ENCODE data around the gene PLA2R1. TPM values are rescaled to one million over a fixed set of nuclear protein-coding genes. Genes with fewer than 3 reads are reported as not detected.

PLA2R1 gene
- total RNA-seq, 1 experiment from 2014 or later: 0.39 TPM

- no TSS peak for BruUV-seq (replicated peaks)
- intact Hi-C loops (cut with micrococcal nuclease; ENCODE audit: unreplicated experiment): no loop called here
Measured at GRCh38 chr2:159898441-159898840, 164.0 kb downstream of the PLA2R1 start.

GRCh38 chr2:159897720-159898119 is 164.7 kb downstream of the PLA2R1 start:
- Mint-ChIP-seq H3K27me3 (ENCODE audit: insufficient read depth, unreplicated experiment) (no peaks in the 10 kb centered on the region), H3K9me3 (ENCODE audit: unreplicated experiment) (no peaks in the 10 kb centered on the region), H3K4me3 (ENCODE audit: unreplicated experiment) (no peak overlapping the region), H3K27ac (ENCODE audit: unreplicated experiment) (no peak overlapping the region), H3K36me3 (ENCODE audit: insufficient read depth, unreplicated experiment) (no peaks in the 10 kb centered on the region), H3K4me1 (ENCODE audit: low read depth, unreplicated experiment) (peaks cover 17% of the 10 kb centered on the region)
- DNase-seq: no peak
- intact Hi-C loops (cut with micrococcal nuclease; ENCODE audit: unreplicated experiment): no loop called here
- peaks cover 36% of the 10 kb centered on the region for H3K4me1 ChIP-seq
- H3K9me3 ChIP-seq: no peaks in the 10 kb centered on the region
- peaks cover 3% of the 10 kb centered on the region; the same call in 1 of the 2 replicates for H3K36me3 ChIP-seq (ENCODE audit: control insufficient read depth, insufficient read depth, low read length)
- CTCF ChIA-PET: no interaction called here
- TF ChIP-seq CTCF (IDR thresholded peaks at IDR 0.05; ENCODE audit: insufficient read depth in 1 of 2, low read depth in 1 of 2, low read length in 1 of 2, severe bottlenecking in 1 of 2, unreplicated experiment in 1 of 2): no peak
- POLR2A ChIA-PET: interaction anchor here (0.6 kb wide), 1 partner anchor 13 kb away, joined by 3 read pairs; no protein-coding TSS in a partner anchor
- no peaks in the 10 kb centered on the region for H3K27me3 ChIP-seq (replicated peaks; ENCODE audit: control insufficient read depth, insufficient read depth, low read length)
- BruUV-seq (replicated peaks): no TSS peak
- no peak overlapping the region for H3K4me3 ChIP-seq (ENCODE audit: low read depth, low read length)

More at GRCh38 chr2:159898441-159898840, 164.0 kb downstream of the PLA2R1 start:
- Mint-ChIP-seq H3K27ac (ENCODE audit: unreplicated experiment) (no peak overlapping the region), H3K4me3 (ENCODE audit: unreplicated experiment) (no peak overlapping the region), H3K36me3 (ENCODE audit: insufficient read depth, unreplicated experiment) (no peaks in the 10 kb centered on the region), H3K4me1 (ENCODE audit: low read depth, unreplicated experiment) (peaks cover 12% of the 10 kb centered on the region), H3K9me3 (ENCODE audit: unreplicated experiment) (no peaks in the 10 kb centered on the region), H3K27me3 (ENCODE audit: insufficient read depth, unreplicated experiment) (no peaks in the 10 kb centered on the region)
- no peak for DNase-seq
- no peaks in the 10 kb centered on the region for H3K27me3 ChIP-seq (replicated peaks; ENCODE audit: control insufficient read depth, insufficient read depth, low read length)
- POLR2A ChIA-PET: no interaction called here
- H3K4me3 ChIP-seq (ENCODE audit: low read depth, low read length): no peak overlapping the region
- no peak for TF ChIP-seq CTCF (IDR thresholded peaks at IDR 0.05; ENCODE audit: insufficient read depth in 1 of 2, low read depth in 1 of 2, low read length in 1 of 2, severe bottlenecking in 1 of 2, unreplicated experiment in 1 of 2)
- H3K4me1 ChIP-seq: peaks cover 33% of the 10 kb centered on the region
- peaks cover 3% of the 10 kb centered on the region; the same call in 1 of the 2 replicates for H3K36me3 ChIP-seq (ENCODE audit: control insufficient read depth, insufficient read depth, low read length)
- no peaks in the 10 kb centered on the region for H3K9me3 ChIP-seq
- CTCF ChIA-PET: interaction anchor here (1.2 kb wide), 1 partner anchor 23 kb away, joined by 4 read pairs; no protein-coding TSS in a partner anchor

GRCh38 chr2:159897081-159897480 is 165.3 kb downstream of the PLA2R1 start:
- CTCF ChIA-PET: interaction anchor here (0.6 kb wide), 1 partner anchor 177 kb away, joined by 4 read pairs; no protein-coding TSS in a partner anchor
- no peaks in the 10 kb centered on the region for H3K9me3 ChIP-seq
- H3K36me3 ChIP-seq (ENCODE audit: control insufficient read depth, insufficient read depth, low read length): peaks cover 3% of the 10 kb centered on the region; the same call in 1 of the 2 replicates
- BruUV-seq (replicated peaks): no TSS peak
- Mint-ChIP-seq H3K27me3 (ENCODE audit: insufficient read depth, unreplicated experiment) (no peaks in the 10 kb centered on the region), H3K9me3 (ENCODE audit: unreplicated experiment) (no peaks in the 10 kb centered on the region), H3K27ac (ENCODE audit: unreplicated experiment) (no peak overlapping the region), H3K4me3 (ENCODE audit: unreplicated experiment) (no peak overlapping the region), H3K4me1 (ENCODE audit: low read depth, unreplicated experiment) (peaks cover 23% of the 10 kb centered on the region), H3K36me3 (ENCODE audit: insufficient read depth, unreplicated experiment) (no peaks in the 10 kb centered on the region)
- intact Hi-C loops (cut with micrococcal nuclease; ENCODE audit: unreplicated experiment): no loop called here
- peaks cover 42% of the 10 kb centered on the region for H3K4me1 ChIP-seq
- H3K27me3 ChIP-seq (replicated peaks; ENCODE audit: control insufficient read depth, insufficient read depth, low read length): no peaks in the 10 kb centered on the region
- no peak for DNase-seq
- no peak for TF ChIP-seq CTCF (IDR thresholded peaks at IDR 0.05; ENCODE audit: insufficient read depth in 1 of 2, low read depth in 1 of 2, low read length in 1 of 2, severe bottlenecking in 1 of 2, unreplicated experiment in 1 of 2)
- H3K4me3 ChIP-seq (ENCODE audit: low read depth, low read length): no peak overlapping the region
- POLR2A ChIA-PET: interaction anchor here (0.6 kb wide), 1 partner anchor 14 kb away, joined by 3 read pairs; no protein-coding TSS in a partner anchor

Measured in Caco-2 (cell line).